ENCODE data around the gene OR6S1. TPM values are rescaled to one million over a fixed set of nuclear protein-coding genes. Genes with fewer than 3 reads are reported as not detected.

OR6S1 gene
- total and polyA plus RNA-seq, 2 donors (not counting 3 experiments of a cell fraction or from before 2014, with no cell fraction given), result not detected

GRCh38 chr14:20630340-20631022 lies 11.0 kb downstream of the OR6S1 start:
- dilution Hi-C loops (cut with MboI; ENCODE audit: extremely low pct_ligation_motif_present, low sequenced_read_pairs) (no loop called here), intact Hi-C loops (cut with micrococcal nuclease) (loop anchor here (5.0 kb wide), 1 partner anchor 172 kb away; the partner anchor contains the start of gene RNASE1)
- Histone ChIP-seq H3K36me3 (ENCODE audit: control insufficient read depth in 2 of 2, extremely low read depth in 1 of 2, insufficient read depth in 2 of 2, low read length in 2 of 2) (no peaks in the 10 kb centered on the region), H3K9ac (replicated peaks; ENCODE audit: extremely low read depth, insufficient read depth, low read length) (no peak overlapping the region), H3K4me1 (ENCODE audit: control insufficient read depth, extremely low read depth, insufficient read depth, low read length) (peaks cover 34% of the 10 kb centered on the region), H4K20me1 (replicated peaks; ENCODE audit: control insufficient read depth, extremely low read depth, insufficient read depth, low read length) (no peaks in the 10 kb centered on the region), H3K9me3 (replicated peaks; ENCODE audit: control insufficient read depth, insufficient read depth, low read length) (no peaks in the 10 kb centered on the region), H3K27ac (ENCODE audit: insufficient read depth, low read depth, low read length) (no peak overlapping the region), H3K4me3 (replicated peaks in 1 of 3; ENCODE audit: insufficient read depth in 1 of 3, low read depth in 1 of 3, low read length in 3 of 3) (peak overlapping the region in 2 of 3 experiments; percentile 61 to 69), H3K27me3 (ENCODE audit: control insufficient read depth in 2 of 2, insufficient read depth in 2 of 2, low read length in 2 of 2) (peaks cover 31 to 52% of the 10 kb centered on the region in 2 experiments), H3K79me2 (ENCODE audit: control insufficient read depth, insufficient read depth, low read length) (no peaks in the 10 kb centered on the region), H3K4me2 (ENCODE audit: insufficient read depth, low read length) (peak overlapping the region; percentile 87), H2AFZ (ENCODE audit: low read depth, low read length) (peak overlapping the region; percentile 75), H3K9me1 (replicated peaks; ENCODE audit: control insufficient read depth, extremely low read depth, insufficient read depth, low read length) (no peaks in the 10 kb centered on the region)
- CTCF ChIA-PET, result interaction anchor here (1.6 to 3.0 kb wide), 3 partner anchors 17 to 60 kb away, joined by 6 to 20 read pairs (median 17); no protein-coding TSS in a partner anchor
- POLR2A ChIA-PET, result no interaction called here
- TF ChIP-seq GATA2 (IDR thresholded peaks at IDR 0.05; ENCODE audit: insufficient read depth, insufficient read length, low read depth, low read length) (no peak), EZH2 (IDR thresholded peaks at IDR 0.05; ENCODE audit: borderline replicate concordance, low read depth, low read length, severe bottlenecking) (no peak), FOS (IDR thresholded peaks at IDR 0.05; ENCODE audit: borderline replicate concordance, insufficient read depth, low read length) (no peak), POLR2AphosphoS5 (IDR thresholded peaks at IDR 0.05; ENCODE audit: insufficient read depth, low read depth, low read length) (no peak), MYC (IDR thresholded peaks at IDR 0.05; ENCODE audit: low read depth, low read length) (no peak), JUN (IDR thresholded peaks at IDR 0.05; ENCODE audit: borderline replicate concordance, insufficient read depth, insufficient read length, low read depth) (no peak)
- no TSS peak for BruUV-seq (replicated peaks)
- peak; percentile 43 for FAIRE-seq
- DNase-seq (ENCODE audit: low read depth, low spot score), result peak; percentile 28
